Activated naive CD8-positive, alpha-beta T cell (primary cell): ENCODE measurements around the gene GLI3.

ENCODE experiments used
- H3K27ac Mint-ChIP-seq: one replicate; pipeline ENCODE4 v1.8.0; 2021; ENCODE audit warnings: mixed read lengths
- H3K27me3 Mint-ChIP-seq: one replicate; pipeline ENCODE4 v1.8.0; 2021; ENCODE audit warnings: mixed read lengths
- H3K36me3 Mint-ChIP-seq: one replicate; pipeline ENCODE4 v1.8.0; 2021; ENCODE audit warnings: mixed read lengths
- H3K4me1 Mint-ChIP-seq: one replicate; pipeline ENCODE4 v1.8.0; 2021; ENCODE audit warnings: low read depth, mixed read lengths
- H3K4me3 Mint-ChIP-seq: one replicate; pipeline ENCODE4 v1.8.0; 2021; ENCODE audit warnings: mild to moderate bottlenecking, mixed read lengths
- H3K9me3 Mint-ChIP-seq: one replicate; pipeline ENCODE4 v1.8.0; 2021; ENCODE audit warnings: low read depth, mixed read lengths

Gene GLI3

DNA sequence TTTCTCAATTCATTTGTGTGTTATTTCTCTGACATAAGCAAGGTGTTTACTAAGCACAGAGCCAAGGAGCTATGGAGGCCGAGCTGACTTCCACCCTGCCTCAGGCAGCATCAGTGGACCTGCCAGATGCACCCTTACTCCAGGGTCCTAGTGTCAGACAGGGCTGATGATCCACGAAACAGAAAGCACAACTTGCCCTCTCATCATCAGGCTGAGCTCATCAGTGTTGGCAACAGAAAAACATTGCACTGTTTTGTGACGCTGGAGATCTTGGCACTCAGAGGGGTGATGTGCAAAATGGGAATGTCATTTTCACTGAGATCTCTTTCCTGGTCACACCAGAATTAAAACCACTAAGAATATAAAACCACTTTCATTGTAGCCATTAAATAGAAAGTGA is 201.8 kb downstream of the GLI3 start:
- Mint-ChIP-seq H3K4me3 (no peak overlapping the region), H3K27ac (no peak overlapping the region), H3K4me1 (no peaks in the 10 kb centered on the region)

DNA sequence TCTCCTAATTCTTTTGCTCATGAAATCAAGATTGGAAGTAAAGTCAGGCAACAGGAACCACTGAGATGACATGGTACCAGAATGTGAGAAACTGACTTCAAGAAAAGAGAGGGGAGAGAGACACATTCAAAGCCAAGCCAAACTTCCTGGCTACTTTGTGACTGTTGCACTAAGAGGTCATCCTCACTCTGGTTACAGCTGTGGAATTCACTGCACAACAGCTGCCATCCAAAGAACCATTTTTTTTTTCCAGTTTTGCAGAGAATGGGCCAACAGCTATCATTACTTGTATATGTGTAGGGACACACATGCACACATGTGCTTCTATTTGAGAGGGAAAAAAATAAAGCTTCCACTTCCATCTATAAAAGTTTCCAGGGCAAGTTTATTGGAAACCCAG is 203.5 kb downstream of the GLI3 start:
- Mint-ChIP-seq H3K4me3 (no peak overlapping the region), H3K4me1 (no peaks in the 10 kb centered on the region), H3K9me3 (no peaks in the 10 kb centered on the region), H3K27ac (no peak overlapping the region), H3K27me3 (peaks cover 4% of the 10 kb centered on the region), H3K36me3 (no peaks in the 10 kb centered on the region)

More for the DNA sequence above, 201.8 kb downstream of the GLI3 start:
- Mint-ChIP-seq H3K27me3 (peaks cover 5% of the 10 kb centered on the region), H3K36me3 (no peaks in the 10 kb centered on the region), H3K9me3 (no peaks in the 10 kb centered on the region)

DNA sequence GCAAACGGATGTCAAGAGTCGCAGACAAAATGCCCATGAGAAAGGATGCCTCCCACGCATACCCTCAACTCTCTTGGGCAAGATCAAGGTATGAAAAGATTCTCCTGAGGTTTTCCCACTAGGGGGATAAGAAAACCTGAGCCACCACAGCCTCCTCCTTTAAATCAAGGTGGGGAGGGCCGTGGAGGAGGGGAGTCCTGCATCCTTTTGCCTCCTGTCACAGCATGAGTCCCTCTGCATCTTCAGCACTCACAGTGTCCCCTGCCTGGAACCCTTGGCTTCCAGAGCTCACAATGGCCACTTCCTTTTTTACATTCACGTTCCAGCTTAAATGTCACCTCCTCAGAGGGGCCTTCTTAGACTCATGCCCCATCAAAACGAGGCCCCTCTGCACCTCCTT is 207.6 kb downstream of the GLI3 start:
- H3K27ac Mint-ChIP-seq = no peak overlapping the region
- H3K36me3 Mint-ChIP-seq = no peaks in the 10 kb centered on the region
- H3K9me3 Mint-ChIP-seq = no peaks in the 10 kb centered on the region
- H3K4me1 Mint-ChIP-seq = no peaks in the 10 kb centered on the region
- no peak overlapping the region for H3K4me3 Mint-ChIP-seq
- peaks cover 1% of the 10 kb centered on the region for H3K27me3 Mint-ChIP-seq

DNA sequence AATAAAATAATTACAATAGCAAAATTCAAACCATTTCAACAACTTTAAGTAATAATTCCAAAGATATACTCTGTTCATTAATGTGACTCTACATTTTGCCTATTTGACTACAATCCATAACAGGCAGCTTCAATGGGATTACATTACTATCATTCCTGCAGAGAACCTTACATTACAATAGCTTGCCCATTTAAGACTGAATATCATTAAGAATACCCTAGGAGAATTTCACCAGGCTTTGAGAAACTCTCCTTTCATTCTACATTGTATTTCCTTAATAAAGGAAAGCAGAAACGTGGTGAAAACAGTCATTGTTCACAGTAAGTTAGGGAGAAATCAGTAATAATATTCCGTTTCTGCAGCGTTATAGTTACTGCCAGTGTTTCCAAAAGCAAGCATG is 209.5 kb downstream of the GLI3 start:
- Mint-ChIP-seq H3K27me3 (no peaks in the 10 kb centered on the region), H3K4me1 (no peaks in the 10 kb centered on the region), H3K4me3 (no peak overlapping the region), H3K36me3 (no peaks in the 10 kb centered on the region), H3K27ac (no peak overlapping the region), H3K9me3 (no peaks in the 10 kb centered on the region)

DNA sequence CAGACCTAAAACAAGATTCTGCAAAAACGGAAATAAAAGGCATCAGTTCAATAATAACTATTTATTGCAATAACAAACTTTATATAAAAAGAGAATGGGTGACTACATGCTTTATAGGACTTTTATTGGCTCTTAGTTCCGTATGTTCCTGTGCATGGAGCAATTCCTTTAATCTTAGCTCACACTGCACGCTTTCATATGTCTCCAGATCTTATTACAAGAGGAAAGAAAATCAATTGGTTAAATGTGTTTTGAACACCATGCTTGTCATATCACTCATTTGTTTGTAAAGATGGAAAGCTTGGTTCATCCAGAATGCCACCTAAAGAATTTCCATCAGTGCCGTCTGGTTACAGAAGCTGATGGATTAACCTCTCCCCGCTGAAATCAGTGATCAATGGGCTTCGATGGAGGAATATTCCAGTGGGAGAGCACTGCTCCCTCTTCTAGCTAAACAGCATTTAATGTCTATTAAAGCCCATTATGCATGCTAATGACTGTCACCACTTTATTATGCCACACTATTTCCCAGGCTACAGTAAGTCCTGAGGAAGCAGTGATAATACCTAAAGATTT is 210.3 kb downstream of the GLI3 start:
- no peaks in the 10 kb centered on the region for H3K9me3 Mint-ChIP-seq
- no peaks in the 10 kb centered on the region for H3K27me3 Mint-ChIP-seq
- no peaks in the 10 kb centered on the region for H3K36me3 Mint-ChIP-seq
- H3K27ac Mint-ChIP-seq = no peak overlapping the region
- H3K4me3 Mint-ChIP-seq = no peak overlapping the region
- H3K4me1 Mint-ChIP-seq = no peaks in the 10 kb centered on the region

DNA sequence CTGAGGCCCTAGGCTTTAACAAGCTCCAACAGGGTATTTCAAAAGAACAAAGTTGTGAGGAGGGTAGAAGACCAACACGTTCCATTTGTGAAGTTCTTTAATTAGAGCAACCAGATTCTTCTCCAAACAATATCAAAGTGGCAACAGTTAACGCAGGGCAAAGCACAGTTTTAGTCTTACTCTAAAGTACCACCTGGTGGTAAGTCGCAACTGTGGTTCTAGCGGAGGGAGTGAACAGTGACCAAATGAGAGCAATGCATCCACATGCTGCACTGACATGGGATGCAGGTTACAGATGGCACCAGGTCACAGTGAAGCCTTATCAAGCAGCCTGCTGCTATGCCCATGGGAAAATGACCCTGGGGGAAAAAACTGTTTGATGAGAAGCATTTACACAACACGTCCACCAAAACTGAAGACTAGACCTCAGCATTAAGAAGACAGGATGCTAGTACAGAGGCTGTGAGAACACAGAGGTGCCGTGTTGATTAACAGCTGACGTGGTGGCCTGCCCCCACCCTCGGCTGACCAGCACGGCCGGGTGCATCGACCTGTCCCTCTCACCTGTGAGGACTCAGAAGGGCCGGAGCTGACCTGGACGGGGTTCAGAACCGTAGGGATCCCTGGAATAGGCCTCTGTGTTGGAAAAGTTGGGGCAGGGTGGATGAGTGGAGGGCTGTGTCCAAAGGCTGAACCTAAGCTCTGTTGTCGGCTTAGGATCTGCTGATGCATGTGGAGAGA is 211.2 kb downstream of the GLI3 start:
- no peaks in the 10 kb centered on the region for H3K36me3 Mint-ChIP-seq
- H3K27me3 Mint-ChIP-seq = peaks cover 2% of the 10 kb centered on the region
- no peaks in the 10 kb centered on the region for H3K9me3 Mint-ChIP-seq
- H3K27ac Mint-ChIP-seq = no peak overlapping the region
- H3K4me1 Mint-ChIP-seq = no peaks in the 10 kb centered on the region
- H3K4me3 Mint-ChIP-seq = no peak overlapping the region

DNA sequence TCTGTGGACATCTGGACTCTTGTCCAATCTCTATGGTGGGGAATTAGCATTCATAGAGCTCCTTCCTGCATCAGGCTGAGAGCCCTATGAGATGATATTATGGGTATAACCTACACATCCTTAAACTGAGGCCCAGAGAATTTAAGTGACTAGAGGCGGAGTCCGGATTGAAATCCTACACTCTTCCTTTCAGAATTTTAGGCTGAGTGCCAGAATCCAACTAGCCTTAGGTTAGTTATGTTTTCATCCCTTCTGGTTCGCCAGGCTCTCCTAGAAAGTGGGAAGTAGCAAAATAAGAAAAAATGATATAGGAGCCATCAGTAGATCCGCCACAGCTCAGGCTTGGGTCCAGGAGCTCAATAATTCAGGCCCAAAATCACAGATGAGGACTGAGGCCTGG is 212.5 kb downstream of the GLI3 start:
- peaks cover 2% of the 10 kb centered on the region for H3K27me3 Mint-ChIP-seq
- H3K27ac Mint-ChIP-seq = no peak overlapping the region

DNA sequence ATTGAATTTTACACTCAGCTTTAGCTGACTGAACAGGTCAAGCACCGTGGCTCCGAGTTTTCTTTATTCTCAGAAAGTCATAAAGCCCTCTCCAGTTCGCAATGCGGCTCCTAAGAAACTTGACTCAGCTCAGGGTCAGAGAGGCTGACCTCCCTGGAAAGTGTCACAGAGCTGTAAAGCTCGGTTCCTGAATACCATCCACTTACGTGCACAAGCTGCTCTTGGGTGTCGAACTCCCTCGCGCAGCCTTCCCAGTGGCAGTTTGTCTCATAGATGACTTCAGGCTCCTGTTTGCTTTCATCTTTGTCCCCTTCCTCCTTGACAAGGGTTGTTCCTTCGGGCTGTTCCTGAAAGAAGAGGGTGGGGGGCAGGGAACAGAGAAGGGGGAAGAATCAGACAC is 213.7 kb downstream of the GLI3 start:
- no peaks in the 10 kb centered on the region for H3K36me3 Mint-ChIP-seq
- H3K4me1 Mint-ChIP-seq = no peaks in the 10 kb centered on the region

More for the DNA sequence above, 212.5 kb downstream of the GLI3 start:
- Mint-ChIP-seq H3K4me3 (no peak overlapping the region), H3K9me3 (no peaks in the 10 kb centered on the region), H3K4me1 (no peaks in the 10 kb centered on the region), H3K36me3 (no peaks in the 10 kb centered on the region)

DNA sequence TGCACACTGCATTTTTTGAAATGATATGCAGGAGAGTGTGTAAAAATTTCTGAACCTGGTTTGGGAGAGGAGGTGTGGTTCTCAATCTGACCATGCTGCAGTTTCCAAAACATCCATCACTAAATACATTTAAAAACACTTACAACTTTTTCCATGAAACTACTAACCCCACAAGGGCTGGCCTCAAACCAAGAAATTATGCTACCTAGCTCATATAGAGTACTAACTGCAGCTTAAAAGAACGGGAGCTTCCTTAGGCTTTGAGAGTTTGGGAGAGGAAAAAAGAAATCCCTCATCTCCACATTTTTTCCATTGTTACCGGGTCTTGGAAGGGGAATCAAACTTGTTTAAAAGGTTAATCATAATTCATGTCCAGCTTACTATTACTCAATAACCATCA is 214.2 kb downstream of the GLI3 start:
- Mint-ChIP-seq H3K36me3 (no peaks in the 10 kb centered on the region), H3K27me3 (peaks cover 2% of the 10 kb centered on the region), H3K4me3 (no peak overlapping the region), H3K4me1 (no peaks in the 10 kb centered on the region), H3K27ac (no peak overlapping the region), H3K9me3 (no peaks in the 10 kb centered on the region)

More for the DNA sequence above, 213.7 kb downstream of the GLI3 start:
- peaks cover 2% of the 10 kb centered on the region for H3K27me3 Mint-ChIP-seq
- H3K9me3 Mint-ChIP-seq = no peaks in the 10 kb centered on the region
- no peak overlapping the region for H3K27ac Mint-ChIP-seq
- no peak overlapping the region for H3K4me3 Mint-ChIP-seq

DNA sequence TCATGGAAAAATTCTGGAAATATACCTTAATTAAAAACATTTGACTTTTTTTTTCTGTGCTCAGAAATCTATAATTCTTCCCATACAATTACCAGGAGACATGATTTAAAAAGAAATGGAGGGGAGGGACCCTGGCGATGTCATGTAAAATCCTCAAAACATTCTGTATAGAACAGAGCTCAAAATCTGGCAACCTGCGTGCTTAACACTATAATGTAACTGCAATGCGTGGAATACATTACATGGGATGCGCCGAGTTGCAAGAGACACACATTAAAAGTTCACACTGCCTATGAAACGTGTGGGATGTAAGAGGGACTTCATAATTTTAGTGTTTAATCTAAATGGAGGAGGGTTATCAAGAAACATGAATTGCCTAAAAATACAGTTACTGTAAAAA is 215.0 kb downstream of the GLI3 start:
- Mint-ChIP-seq H3K4me1 (no peaks in the 10 kb centered on the region), H3K27ac (no peak overlapping the region), H3K4me3 (no peak overlapping the region), H3K36me3 (no peaks in the 10 kb centered on the region), H3K27me3 (peaks cover 3% of the 10 kb centered on the region), H3K9me3 (no peaks in the 10 kb centered on the region)

DNA sequence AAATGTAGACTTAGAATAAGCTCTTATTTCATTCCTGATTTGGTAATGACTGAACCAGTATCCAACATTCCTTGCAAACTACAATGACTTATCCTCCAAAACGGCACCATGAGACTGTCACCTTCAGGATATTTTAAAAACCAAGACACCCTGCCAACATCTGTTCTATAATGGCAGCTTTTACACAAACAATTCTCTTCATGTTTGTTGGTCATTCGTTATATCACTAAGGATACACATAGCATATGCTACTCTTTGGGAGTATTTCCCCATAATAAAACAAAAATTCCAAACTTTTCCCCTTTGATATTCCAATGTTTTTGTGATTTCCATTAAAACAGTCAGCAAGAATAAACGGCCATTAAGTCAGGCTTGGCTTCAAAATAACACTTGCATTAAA is 215.4 kb downstream of the GLI3 start:
- no peaks in the 10 kb centered on the region for H3K4me1 Mint-ChIP-seq
- H3K36me3 Mint-ChIP-seq = no peaks in the 10 kb centered on the region
- H3K4me3 Mint-ChIP-seq = no peak overlapping the region
- H3K27ac Mint-ChIP-seq = no peak overlapping the region
- H3K9me3 Mint-ChIP-seq = no peaks in the 10 kb centered on the region
- peaks cover 3% of the 10 kb centered on the region for H3K27me3 Mint-ChIP-seq

DNA sequence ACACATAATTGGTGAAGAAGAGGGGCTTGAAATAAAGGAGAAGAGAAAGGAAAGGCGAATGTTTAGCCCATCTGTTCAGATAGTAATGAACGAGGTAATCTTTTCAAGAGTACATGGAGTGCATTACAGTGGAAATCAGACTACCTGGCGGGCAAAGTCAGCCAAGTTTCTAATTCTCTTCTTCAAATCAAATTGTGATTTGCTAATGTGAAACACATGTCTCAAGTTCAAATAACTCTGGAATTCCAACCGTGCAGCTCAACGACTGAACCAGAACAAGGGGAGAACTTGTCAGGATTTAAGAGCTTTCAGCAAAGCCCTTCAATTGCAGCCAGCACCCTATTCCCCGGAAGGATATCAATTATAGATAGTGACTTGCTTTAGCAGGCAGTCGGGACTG is 216.9 kb downstream of the GLI3 start:
- no peaks in the 10 kb centered on the region for H3K4me1 Mint-ChIP-seq
- no peak overlapping the region for H3K27ac Mint-ChIP-seq
- H3K4me3 Mint-ChIP-seq = no peak overlapping the region
- no peaks in the 10 kb centered on the region for H3K9me3 Mint-ChIP-seq
- H3K36me3 Mint-ChIP-seq = no peaks in the 10 kb centered on the region
- H3K27me3 Mint-ChIP-seq = peaks cover 3% of the 10 kb centered on the region

DNA sequence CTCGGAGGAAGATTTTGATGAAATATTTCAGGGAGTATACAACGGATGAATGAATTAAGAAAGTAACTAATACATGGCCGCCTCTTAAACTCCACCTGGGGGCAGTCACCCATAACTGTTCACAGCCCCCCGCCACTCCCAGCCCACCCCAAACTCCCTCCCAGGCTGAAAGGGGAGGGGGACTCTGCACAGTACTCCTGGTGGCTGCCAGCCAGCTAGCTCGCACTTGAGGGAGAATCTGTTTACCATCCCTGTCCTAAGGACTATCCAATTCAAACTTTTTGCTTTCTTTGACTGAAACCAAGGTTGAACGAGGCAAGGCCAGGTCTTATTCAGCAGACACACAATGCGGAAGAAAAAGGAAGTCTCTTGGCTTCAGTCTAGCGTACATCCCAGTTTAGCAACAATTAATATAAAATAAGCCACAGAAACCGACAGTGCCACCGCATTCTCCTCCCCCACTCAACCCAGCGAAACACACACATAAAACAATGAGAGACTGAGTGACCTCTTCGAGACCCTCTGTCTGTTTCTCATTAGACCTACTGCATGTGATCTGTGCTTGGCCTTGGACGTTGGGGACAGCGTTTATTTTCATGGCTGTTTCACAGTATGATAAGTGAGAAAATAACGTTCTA is 219.5 kb downstream of the GLI3 start:
- Mint-ChIP-seq H3K27ac (no peak overlapping the region), H3K9me3 (peaks cover 8% of the 10 kb centered on the region), H3K36me3 (no peaks in the 10 kb centered on the region), H3K4me3 (no peak overlapping the region), H3K4me1 (no peaks in the 10 kb centered on the region), H3K27me3 (peaks cover 3% of the 10 kb centered on the region)

DNA sequence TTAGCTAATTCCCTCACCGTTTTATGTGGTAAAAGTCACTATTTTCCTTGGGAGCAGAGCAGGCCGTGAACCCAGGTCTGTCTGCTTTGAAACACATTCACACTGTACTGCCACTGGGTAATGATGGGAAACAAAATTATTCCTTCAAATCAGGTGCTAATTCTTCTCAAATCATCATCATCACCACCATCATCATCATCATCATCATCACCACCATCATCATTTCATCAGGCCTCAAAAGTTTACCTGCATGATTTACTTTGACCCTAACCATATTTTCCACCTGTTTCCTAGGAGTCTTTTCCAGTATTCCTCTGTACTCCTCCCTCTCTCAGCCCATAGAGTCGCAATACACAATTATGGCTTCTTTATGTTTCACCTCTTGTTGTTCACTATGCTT is 220.5 kb downstream of the GLI3 start:
- Mint-ChIP-seq H3K4me3 (no peak overlapping the region), H3K27ac (no peak overlapping the region), H3K4me1 (no peaks in the 10 kb centered on the region), H3K9me3 (peaks cover 8% of the 10 kb centered on the region), H3K36me3 (no peaks in the 10 kb centered on the region), H3K27me3 (peaks cover 2% of the 10 kb centered on the region)

DNA sequence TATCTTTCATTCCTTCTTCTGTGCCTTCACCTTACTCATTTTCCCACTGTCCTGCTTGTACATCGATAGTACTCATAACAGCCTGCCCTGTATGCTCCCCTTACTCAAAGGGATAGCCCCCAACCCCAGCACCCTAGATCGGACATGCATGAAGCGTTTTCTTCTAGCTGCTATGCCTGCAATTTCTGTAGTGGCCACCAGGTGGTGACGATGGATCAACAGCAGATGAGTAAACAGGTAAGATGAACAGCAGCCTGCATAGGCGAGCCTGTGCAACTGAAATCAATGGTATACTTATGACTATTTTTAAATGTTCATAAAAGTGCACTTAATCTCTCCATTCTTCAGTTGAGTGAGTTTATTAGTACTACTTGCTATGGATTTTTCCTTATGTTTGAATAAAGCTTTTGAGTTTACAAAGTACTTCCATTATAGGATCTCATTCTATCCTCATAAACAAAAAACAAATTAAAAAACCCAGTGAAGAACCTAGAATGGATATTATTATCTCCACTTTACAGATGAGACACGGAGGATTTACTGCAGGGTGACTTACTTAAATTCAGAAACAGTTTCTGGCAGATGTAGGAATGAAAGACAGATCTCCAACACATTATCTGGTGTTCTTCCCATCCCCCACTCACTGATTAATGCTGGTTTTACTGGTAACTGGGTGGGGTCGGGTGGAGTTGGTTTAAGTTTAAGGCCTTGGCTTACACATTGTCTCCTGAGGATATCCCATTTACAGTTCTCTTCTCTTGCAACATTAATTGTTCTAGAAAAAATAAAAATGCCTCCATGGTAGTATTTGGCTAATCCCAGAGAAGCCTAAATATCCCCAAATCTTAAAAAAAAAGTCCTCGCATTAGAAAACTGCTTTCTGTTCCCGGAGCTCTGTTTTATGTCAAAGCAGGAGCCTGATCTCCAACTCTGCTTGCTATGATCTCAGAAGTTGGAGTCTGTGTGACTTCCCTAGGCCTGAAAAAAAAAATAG is 222.1 kb downstream of the GLI3 start:
- H3K27ac Mint-ChIP-seq = no peak overlapping the region
- no peak overlapping the region for H3K4me3 Mint-ChIP-seq
- H3K9me3 Mint-ChIP-seq = peaks cover 8% of the 10 kb centered on the region
- no peaks in the 10 kb centered on the region for H3K36me3 Mint-ChIP-seq
- no peaks in the 10 kb centered on the region for H3K4me1 Mint-ChIP-seq
- H3K27me3 Mint-ChIP-seq = peaks cover 3% of the 10 kb centered on the region
